ENCODE measurements around the gene NUP62. TPM values are rescaled to one million over a fixed set of nuclear protein-coding genes. Genes with fewer than 3 reads are reported as not detected.
"Not testable (repeated sequence)": the region's sequence is repeated elsewhere in the genome, so short reads cannot be mapped to it uniquely, and the experiment has no call there.

Gene NUP62
- total RNA-seq, 6 donors from 2014 or later, result 34.7 to 44.4 (median 40.1) TPM

DNA sequence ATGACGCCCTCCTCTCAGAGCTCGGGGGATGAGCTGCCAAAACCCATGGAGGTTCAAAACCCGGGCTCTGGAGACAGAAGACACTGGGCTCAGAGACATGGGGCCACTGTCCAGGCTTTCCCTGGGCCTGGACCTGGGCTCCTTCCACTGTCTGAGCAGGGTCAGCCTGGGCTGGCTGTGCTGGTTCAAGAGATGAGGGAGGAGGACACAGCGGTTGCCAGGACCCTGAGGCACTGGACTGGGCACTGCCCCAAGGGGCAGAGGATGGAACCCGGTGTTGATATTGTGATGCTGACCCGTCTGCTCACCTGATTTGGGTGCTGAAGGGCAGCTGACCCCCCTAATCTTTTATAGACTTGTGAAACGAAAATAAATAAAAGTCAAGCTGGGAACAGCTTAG is 45.7 kb upstream of the NUP62 start:
- WGBS, 2 donors, result 87 to 88% methylated on average over 3 to 7 of the region's 7 CpGs
- Histone ChIP-seq H3K4me1 (peaks cover 0 to 5% (median 0%) of the 10 kb centered on the region in 4 donors), H3K4me3 (no peak overlapping the region), H3K9me3 (no peaks in the 10 kb centered on the region), H3K27me3 (no peaks in the 10 kb centered on the region), H3K36me3 (peaks cover 9 to 42% (median 34%) of the 10 kb centered on the region in 4 donors), H3K27ac (no peak overlapping the region)
- no peak for DNase-seq
- no peak for ATAC-seq (ENCODE audit: low FRiP score in 2 of 2)
- no peak for TF ChIP-seq POLR2AphosphoS5 (IDR thresholded peaks at IDR 0.05)
- TF ChIP-seq, protein P1, sequence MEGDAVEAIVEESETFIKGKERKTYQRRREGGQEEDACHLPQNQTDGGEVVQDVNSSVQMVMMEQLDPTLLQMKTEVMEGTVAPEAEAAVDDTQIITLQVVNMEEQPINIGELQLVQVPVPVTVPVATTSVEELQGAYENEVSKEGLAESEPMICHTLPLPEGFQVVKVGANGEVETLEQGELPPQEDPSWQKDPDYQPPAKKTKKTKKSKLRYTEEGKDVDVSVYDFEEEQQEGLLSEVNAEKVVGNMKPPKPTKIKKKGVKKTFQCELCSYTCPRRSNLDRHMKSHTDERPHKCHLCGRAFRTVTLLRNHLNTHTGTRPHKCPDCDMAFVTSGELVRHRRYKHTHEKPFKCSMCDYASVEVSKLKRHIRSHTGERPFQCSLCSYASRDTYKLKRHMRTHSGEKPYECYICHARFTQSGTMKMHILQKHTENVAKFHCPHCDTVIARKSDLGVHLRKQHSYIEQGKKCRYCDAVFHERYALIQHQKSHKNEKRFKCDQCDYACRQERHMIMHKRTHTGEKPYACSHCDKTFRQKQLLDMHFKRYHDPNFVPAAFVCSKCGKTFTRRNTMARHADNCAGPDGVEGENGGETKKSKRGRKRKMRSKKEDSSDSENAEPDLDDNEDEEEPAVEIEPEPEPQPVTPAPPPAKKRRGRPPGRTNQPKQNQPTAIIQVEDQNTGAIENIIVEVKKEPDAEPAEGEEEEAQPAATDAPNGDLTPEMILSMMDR (IDR thresholded peaks at IDR 0.05), result no peak

DNA sequence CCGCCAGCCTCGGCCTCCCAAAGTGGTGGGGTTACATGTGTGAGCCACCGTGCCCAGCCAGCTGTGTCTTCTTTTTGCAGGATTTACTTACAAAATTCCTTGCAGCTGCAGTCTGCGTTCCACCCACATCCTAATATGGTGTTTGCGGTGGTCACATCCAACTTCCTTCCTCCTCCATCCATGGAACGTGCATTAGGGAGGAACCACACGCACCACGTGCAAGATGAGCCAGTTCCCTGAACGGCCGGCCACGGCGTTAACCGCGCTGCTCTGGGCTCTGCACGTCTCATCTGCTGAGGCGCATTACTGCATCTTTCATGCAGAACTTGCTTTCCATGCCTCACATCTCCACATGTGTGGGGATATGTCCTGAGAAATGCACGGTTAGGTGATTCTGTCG is 44.7 kb upstream of the NUP62 start:
- peaks cover 9 to 38% (median 31%) of the 10 kb centered on the region in 4 donors for H3K36me3 ChIP-seq
- no peaks in the 10 kb centered on the region for H3K9me3 ChIP-seq
- ATAC-seq (ENCODE audit: low FRiP score in 2 of 2) (peak in 1 of 2 donors; percentile 57), DNase-seq (peak; percentile 40 to 79)
- TF ChIP-seq POLR2AphosphoS5 (IDR thresholded peaks at IDR 0.05), result peak in 1 of 2 donors; percentile 27
- TF ChIP-seq POLR2A (IDR thresholded peaks at IDR 0.05), result no peak
- H3K4me3 ChIP-seq, result no peak overlapping the region
- H3K4me1 ChIP-seq, result peaks cover 0 to 6% (median 1%) of the 10 kb centered on the region in 4 donors
- 76 to 86% methylated on average over 16 to 18 of the region's 18 CpGs for WGBS, 2 donors
- no peaks in the 10 kb centered on the region for H3K27me3 ChIP-seq
- H3K27ac ChIP-seq, result no peak overlapping the region

DNA sequence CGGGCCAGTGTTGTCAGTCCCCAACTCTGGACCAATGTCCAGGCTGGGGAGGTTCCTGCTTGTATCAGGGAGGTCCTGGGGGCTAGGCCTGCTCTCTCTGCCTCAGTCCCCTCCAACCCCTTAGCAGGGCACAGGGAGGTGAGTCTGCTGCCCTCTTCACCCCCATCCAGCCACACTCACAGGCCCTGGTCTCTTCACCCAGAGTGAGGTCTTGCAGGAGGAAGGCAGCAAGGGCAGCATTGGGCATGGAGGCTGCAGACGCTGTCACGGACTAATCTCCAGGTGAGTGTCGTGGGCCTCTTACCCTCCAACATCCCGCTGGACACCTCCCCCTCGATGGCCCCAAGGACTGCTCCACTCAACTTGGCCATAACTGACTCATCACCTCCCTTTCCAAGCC is 43.5 kb upstream of the NUP62 start:
- ATAC-seq (ENCODE audit: low FRiP score in 2 of 2), result no peak
- H3K27ac ChIP-seq, result no peak overlapping the region
- 86 to 94% methylated on average over 5 to 6 of the region's 6 CpGs for WGBS, 2 donors

DNA sequence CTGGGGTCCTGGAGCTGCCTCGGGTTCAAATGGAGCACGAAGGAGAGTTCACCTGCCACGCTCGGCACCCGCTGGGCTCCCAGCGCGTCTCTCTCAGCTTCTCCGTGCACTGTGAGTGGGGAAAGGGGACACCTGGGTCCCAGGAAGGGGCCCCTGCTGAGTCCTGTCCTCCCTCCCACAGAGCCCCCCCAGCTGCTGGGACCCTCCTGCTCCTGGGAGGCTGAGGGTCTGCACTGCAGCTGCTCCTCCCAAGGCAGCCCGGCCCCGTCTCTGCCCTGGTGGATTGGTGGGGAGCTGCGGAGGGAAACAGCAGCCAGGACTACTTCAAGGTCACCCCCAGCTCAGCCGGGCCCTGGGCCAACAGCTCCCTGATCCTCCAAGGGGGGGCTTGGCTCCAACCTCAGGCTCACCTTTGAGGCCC is 42.7 kb upstream of the NUP62 start:
- Histone ChIP-seq H3K4me1 (peaks cover 0 to 12% (median 3%) of the 10 kb centered on the region in 4 donors), H3K27ac (no peak overlapping the region), H3K4me3 (no peak overlapping the region), H3K36me3 (peaks cover 0 to 18% (median 12%) of the 10 kb centered on the region in 4 donors), H3K27me3 (no peaks in the 10 kb centered on the region), H3K9me3 (no peaks in the 10 kb centered on the region)
- ATAC-seq (ENCODE audit: low FRiP score in 2 of 2) (no peak), DNase-seq (no peak)
- WGBS, 2 donors, result 17 to 82% methylated on average over 1 to 8 of the region's 12 CpGs
- TF ChIP-seq POLR2AphosphoS5 (IDR thresholded peaks at IDR 0.05), result no peak
- TF ChIP-seq EP300 (IDR thresholded peaks at IDR 0.05), result no peak
- TF ChIP-seq, protein P1 (IDR thresholded peaks at IDR 0.05), result no peak
- no peak for TF ChIP-seq POLR2A (IDR thresholded peaks at IDR 0.05)

More for the DNA sequence above, 43.5 kb upstream of the NUP62 start:
- DNase-seq, result no peak
- Histone ChIP-seq H3K4me3 (no peak overlapping the region), H3K4me1 (peaks cover 0 to 12% (median 3%) of the 10 kb centered on the region in 4 donors), H3K9me3 (no peaks in the 10 kb centered on the region), H3K27me3 (no peaks in the 10 kb centered on the region), H3K36me3 (peaks cover under 1 to 26% (median 21%) of the 10 kb centered on the region in 4 donors)
- TF ChIP-seq EP300 (IDR thresholded peaks at IDR 0.05) (no peak), POLR2A (IDR thresholded peaks at IDR 0.05) (no peak), POLR2AphosphoS5 (IDR thresholded peaks at IDR 0.05) (no peak)
- TF ChIP-seq, protein P1 (IDR thresholded peaks at IDR 0.05), result no peak

DNA sequence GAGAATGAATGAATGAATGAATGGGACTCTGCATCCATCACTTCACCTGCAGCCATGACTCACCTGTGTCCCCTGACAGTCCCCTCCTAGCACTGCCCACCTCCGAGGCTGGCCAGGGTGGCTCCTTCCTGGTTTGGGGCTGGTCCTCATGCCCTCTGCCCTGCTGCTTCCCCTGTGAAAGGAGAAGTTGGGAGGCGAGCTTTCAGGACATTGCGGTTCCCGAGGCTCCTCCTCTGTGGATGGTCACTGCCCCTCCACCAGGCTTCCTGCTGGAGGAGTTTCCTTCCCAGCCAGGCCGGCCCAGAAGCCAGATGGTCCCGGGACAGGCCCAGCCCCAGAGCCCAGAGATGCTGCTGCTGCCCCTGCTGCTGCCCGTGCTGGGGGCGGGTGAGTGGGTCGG is 40.1 kb upstream of the NUP62 start:
- DNase-seq, result peak in 1 of 2 donors; percentile 49
- not testable (repeated sequence) for H3K36me3 ChIP-seq, H3K27ac ChIP-seq, H3K4me3 ChIP-seq, H3K9me3 ChIP-seq, H3K27me3 ChIP-seq
- peaks cover 0 to 12% (median 3%) of the 10 kb centered on the region in 4 donors for H3K4me1 ChIP-seq
- TF ChIP-seq POLR2AphosphoS5 (IDR thresholded peaks at IDR 0.05), result peak in 1 of 2 donors; percentile 15
- WGBS, 2 donors, result 11 to 20% methylated on average over 1 to 4 of the region's 9 CpGs
- peak; percentile 56 to 83 for ATAC-seq (ENCODE audit: low FRiP score in 2 of 2)

DNA sequence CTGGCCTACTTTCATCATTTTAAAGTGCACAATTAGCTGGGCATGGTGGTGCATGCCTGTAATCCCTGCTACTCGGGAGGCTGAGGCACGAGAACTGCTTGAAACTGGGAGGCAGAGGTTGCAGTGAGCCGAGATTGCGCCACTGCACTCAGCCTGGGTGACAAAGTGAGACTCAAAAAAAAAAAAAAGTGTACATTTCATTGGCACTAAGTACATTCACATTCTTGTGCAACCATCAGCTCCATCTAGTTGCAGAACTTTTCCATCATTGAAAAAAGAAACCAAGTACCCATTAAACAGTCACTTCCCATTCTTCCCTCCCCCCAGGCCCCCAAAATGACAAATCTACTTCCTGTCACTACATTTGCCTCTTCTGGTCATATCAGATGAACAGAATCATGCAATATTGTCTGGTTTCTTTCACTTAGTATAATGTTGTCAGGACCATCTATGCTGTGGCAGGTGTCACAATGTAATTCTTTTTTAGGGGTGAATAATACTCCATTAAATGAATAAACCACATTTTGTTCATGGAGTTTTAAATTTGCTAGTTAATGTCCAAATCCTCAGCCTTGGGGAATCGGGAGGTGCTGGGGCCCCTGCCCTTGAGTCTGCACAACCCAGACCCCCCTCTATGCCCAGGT is 39.1 kb upstream of the NUP62 start:
- Histone ChIP-seq H3K27me3 (no peaks in the 10 kb centered on the region), H3K4me3 (no peak overlapping the region), H3K9me3 (no peaks in the 10 kb centered on the region), H3K36me3 (no peaks in the 10 kb centered on the region), H3K4me1 (peaks cover 0 to 8% (median 3%) of the 10 kb centered on the region in 4 donors), H3K27ac (peak overlapping the region in 1 of 4 donors; percentile 29)
- 67 to 71% methylated on average over 5 of the region's 5 CpGs for WGBS, 2 donors
- DNase-seq (peak in 1 of 2 donors; percentile 29), ATAC-seq (ENCODE audit: low FRiP score in 2 of 2) (peak in 1 of 2 donors; percentile 31)
- no peak for TF ChIP-seq EP300 (IDR thresholded peaks at IDR 0.05)
- TF ChIP-seq POLR2A (IDR thresholded peaks at IDR 0.05), result no peak
- no peak for TF ChIP-seq POLR2AphosphoS5 (IDR thresholded peaks at IDR 0.05)
- TF ChIP-seq, protein P1 (IDR thresholded peaks at IDR 0.05), result no peak

DNA sequence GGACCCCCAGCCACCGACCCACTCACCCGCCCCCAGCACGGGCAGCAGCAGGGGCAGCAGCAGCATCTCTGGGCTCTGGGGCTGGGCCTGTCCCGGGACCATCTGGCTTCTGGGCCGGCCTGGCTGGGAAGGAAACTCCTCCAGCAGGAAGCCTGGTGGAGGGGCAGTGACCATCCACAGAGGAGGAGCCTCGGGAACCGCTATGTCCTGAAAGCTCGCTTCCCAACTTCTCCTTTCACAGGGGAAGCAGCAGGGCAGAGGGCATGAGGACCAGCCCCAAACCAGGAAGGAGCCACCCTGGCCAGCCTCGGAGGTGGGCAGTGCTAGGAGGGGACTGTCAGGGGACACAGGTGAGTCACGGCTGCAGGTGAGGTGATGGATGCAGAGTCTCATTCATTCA is 31.7 kb upstream of the NUP62 start, which contains the start of gene SIGLEC11:
SIGLEC11 (minus strand) TSS at position 193 of the 400 bp plus-strand sequence; CDS start at position 102, 91 bp downstream.
- peak; percentile 61 to 77 for ATAC-seq (ENCODE audit: low FRiP score in 2 of 2)
- not testable (repeated sequence) for H3K36me3 ChIP-seq, H3K4me1 ChIP-seq, H3K27ac ChIP-seq, DNase-seq, H3K9me3 ChIP-seq, H3K27me3 ChIP-seq, H3K4me3 ChIP-seq
- WGBS, 2 donors, result 53% methylated on average over 5 of the region's 10 CpGs; no CpG with 5 or more reads in 1 of the 2 donors

DNA sequence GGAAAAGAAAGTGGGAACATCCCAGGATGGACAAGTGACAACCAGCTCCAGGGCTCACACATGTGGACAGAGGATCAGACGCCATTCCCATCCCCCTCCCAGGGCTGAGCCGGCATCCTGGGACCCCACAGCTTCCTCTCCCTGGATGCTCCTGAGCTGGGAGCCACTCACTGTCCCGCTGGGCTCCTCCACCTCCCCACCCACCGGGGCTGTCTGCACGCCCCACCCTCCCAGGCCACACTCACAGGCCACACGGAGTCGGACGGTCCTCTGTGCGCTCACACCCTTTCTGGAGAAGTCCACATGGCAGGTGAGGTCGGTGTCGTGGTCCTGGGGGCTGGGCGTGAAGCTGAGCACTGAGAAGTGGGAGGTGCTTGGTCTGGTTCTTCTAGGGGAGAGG is 30.6 kb upstream of the NUP62 start:
- not testable (repeated sequence) for H3K36me3 ChIP-seq, H3K27me3 ChIP-seq, H3K9me3 ChIP-seq, H3K4me3 ChIP-seq, DNase-seq, H3K27ac ChIP-seq
- H3K4me1 ChIP-seq, result peaks cover 2 to 10% (median 7%) of the 10 kb centered on the region in 4 donors
- ATAC-seq (ENCODE audit: low FRiP score in 2 of 2), result peak in 1 of 2 donors; percentile 69
- WGBS, 2 donors, result no CpG with 5 or more reads among the region's 12 CpGs
